Uterus (tissue), 4 donors: ENCODE results near the gene PABPC1L. TPM values are rescaled to one million over a fixed set of nuclear protein-coding genes. Genes with fewer than 3 reads are reported as not detected.
A peak's percentile ranks its signal among the peaks of the same experiment; 100 is the strongest.

ENCODE experiments used
- DNase-seq, 2 donors: peaks; one replicate each; pipeline ENCODE4 v3.0.0-alpha.2; 2019 to 2020
- H3K27ac ChIP-seq, 2 donors: fragments of 200-600 bp; sonication (generic); 1 replicate in 1 of 2; 2 replicates in 1 of 2; pipeline ENCODE4 v1.5.1; 2016 to 2018
- H3K27me3 ChIP-seq, 2 donors: fragments of 200-600 bp; sonication (generic); one replicate each; pipeline ENCODE4 v1.5.1; 2018 to 2019; ENCODE audit warnings: control low read depth in 1 of 2
- H3K36me3 ChIP-seq, 2 donors: fragments of 200-600 bp; sonication (generic); one replicate each; pipeline ENCODE4 v1.5.1; 2019; ENCODE audit warnings: control low read depth in 1 of 2
- H3K4me1 ChIP-seq, 2 donors: fragments of 200-600 bp; sonication (generic); one replicate each; pipeline ENCODE4 v1.5.1; 2018 to 2019; ENCODE audit warnings: control low read depth in 1 of 2
- H3K4me3 ChIP-seq, 2 donors: fragments of 200-600 bp; sonication (generic); 1 replicate in 1 of 2; 2 replicates in 1 of 2; pipeline ENCODE4 v1.5.1; 2018 to 2019; ENCODE audit warnings: mild to moderate bottlenecking in 1 of 2
- H3K9me3 ChIP-seq, 2 donors: fragments of 200-600 bp; sonication (generic); one replicate each; pipeline ENCODE4 v1.5.1; 2019; ENCODE audit warnings: control low read depth in 1 of 2
- POLR2A ChIP-seq, 2 donors: fragments of 450-650 bp; IDR thresholded peaks; one replicate each; pipeline ENCODE4 v1.6.1; 2016; ENCODE audit warnings: antibody characterized with exemption in 2 of 2, mild to moderate bottlenecking in 1 of 2, moderate library complexity in 1 of 2
- intact Hi-C: fragments of 100-400 bp; cut with DNase I; formaldehyde crosslinking; loops from one replicate; pipeline ENCODE4 v1.15.1; 2023; ENCODE audit warnings: low total_unique reads
- total RNA-seq, 4 donors: library from RNA; depleted of rRNA in 3 of 4; stranded (reverse); fragments of >200 nt in 3 of 4; gene quantifications; one replicate each; pipeline versions ENCODE4 v1.1.0 to v1.2.4, GENCODE V29; 2014 to 2023
- TF ChIP-seq, protein P1 (sequence below), 4 experiments: fragments of 200-600 bp in 2 of 4; fragments of 450-650 bp in 2 of 4; sonication (generic) in 2 of 4; IDR thresholded peaks; one replicate each; pipeline ENCODE4 v1.5.1; 2016 to 2019; ENCODE audit warnings: antibody characterized with exemption in 4 of 4, mild to moderate bottlenecking in 2 of 4, moderate library complexity in 1 of 4
- donor health status: DM: yes; HTN: yes; CAD: no.

Gene PABPC1L
- total RNA-seq, 4 donors from 2014 or later, result 0.59 to 17.3 (median 12.9) TPM; not detected in 1

DNA sequence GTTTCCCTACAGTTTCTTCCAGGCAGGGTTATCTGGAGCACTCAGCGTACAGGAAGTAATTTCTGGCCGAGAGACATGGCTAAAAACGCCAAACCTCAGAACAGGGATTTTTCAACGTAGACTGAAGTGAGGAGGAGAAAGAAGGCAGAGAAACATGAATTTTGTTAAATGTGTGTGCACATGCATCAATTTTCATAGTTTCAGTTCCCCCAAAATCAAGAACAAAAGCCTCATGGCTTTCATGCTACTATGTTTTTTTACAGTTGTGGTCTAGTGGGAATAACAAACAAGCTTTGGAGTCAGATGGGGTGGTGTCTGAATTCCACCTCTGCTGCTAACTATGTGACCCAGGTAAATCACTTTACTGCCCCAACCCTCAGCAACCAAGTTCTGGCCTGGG lies 45.4 kb downstream of the PABPC1L start:
- intact Hi-C loops, result no loop called here
- Histone ChIP-seq H3K36me3 (no peaks in the 10 kb centered on the region), H3K9me3 (no peaks in the 10 kb centered on the region), H3K4me3 (no peak overlapping the region), H3K27me3 (no peaks in the 10 kb centered on the region), H3K27ac (no peak overlapping the region), H3K4me1 (no peaks in the 10 kb centered on the region)
- TF ChIP-seq, protein P1, sequence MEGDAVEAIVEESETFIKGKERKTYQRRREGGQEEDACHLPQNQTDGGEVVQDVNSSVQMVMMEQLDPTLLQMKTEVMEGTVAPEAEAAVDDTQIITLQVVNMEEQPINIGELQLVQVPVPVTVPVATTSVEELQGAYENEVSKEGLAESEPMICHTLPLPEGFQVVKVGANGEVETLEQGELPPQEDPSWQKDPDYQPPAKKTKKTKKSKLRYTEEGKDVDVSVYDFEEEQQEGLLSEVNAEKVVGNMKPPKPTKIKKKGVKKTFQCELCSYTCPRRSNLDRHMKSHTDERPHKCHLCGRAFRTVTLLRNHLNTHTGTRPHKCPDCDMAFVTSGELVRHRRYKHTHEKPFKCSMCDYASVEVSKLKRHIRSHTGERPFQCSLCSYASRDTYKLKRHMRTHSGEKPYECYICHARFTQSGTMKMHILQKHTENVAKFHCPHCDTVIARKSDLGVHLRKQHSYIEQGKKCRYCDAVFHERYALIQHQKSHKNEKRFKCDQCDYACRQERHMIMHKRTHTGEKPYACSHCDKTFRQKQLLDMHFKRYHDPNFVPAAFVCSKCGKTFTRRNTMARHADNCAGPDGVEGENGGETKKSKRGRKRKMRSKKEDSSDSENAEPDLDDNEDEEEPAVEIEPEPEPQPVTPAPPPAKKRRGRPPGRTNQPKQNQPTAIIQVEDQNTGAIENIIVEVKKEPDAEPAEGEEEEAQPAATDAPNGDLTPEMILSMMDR (IDR thresholded peaks at IDR 0.05), result no peak
- TF ChIP-seq POLR2A (IDR thresholded peaks at IDR 0.05), result no peak
- DNase-seq, result no peak

DNA sequence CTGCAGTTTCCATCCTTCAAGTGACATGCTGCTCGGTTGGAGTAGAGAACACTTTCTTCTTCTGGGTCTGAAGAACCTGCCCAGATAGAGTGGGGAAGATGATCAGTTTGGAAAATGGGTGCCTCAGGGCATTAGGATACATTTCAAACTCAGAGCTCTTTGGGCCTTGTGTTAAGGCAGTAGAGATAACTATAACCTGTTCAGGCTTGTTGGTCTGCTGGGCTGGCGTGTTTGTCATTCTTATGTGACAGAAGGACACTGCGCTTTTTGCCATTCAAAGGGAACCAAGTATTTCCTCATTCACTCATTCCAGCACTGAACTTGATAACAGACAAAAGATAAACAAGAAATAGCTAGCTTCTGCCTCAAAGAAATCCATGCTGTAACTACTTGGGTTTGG lies 46.5 kb downstream of the PABPC1L start:
- Histone ChIP-seq H3K4me3 (no peak overlapping the region), H3K9me3 (no peaks in the 10 kb centered on the region), H3K27ac (no peak overlapping the region), H3K36me3 (no peaks in the 10 kb centered on the region), H3K27me3 (no peaks in the 10 kb centered on the region), H3K4me1 (no peaks in the 10 kb centered on the region)
- TF ChIP-seq, protein P1 (IDR thresholded peaks at IDR 0.05), result no peak
- TF ChIP-seq POLR2A (IDR thresholded peaks at IDR 0.05), result no peak
- intact Hi-C loops, result no loop called here
- no peak for DNase-seq

DNA sequence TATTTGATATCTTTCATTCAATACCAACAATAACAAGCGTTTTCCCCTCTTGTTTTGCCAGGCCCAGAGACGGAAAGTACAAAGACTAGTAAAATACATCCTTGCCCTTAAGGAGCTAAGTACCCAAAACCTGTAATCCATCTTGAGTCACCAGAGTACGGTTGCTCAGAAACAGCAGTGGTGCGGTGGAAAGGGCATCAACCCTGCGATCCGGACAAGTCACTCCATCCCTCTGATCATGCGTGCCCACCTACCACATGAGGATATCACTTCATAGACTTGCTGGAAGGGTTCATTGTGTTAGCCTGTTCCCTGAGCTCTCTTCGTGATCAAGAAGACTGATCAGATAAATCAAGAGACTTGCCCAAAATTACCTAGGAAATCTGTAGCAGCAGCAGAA lies 48.4 kb downstream of the PABPC1L start:
- intact Hi-C loops, result no loop called here
- no peaks in the 10 kb centered on the region for H3K36me3 ChIP-seq
- TF ChIP-seq, protein P1 (IDR thresholded peaks at IDR 0.05), result no peak
- TF ChIP-seq POLR2A (IDR thresholded peaks at IDR 0.05), result no peak

DNA sequence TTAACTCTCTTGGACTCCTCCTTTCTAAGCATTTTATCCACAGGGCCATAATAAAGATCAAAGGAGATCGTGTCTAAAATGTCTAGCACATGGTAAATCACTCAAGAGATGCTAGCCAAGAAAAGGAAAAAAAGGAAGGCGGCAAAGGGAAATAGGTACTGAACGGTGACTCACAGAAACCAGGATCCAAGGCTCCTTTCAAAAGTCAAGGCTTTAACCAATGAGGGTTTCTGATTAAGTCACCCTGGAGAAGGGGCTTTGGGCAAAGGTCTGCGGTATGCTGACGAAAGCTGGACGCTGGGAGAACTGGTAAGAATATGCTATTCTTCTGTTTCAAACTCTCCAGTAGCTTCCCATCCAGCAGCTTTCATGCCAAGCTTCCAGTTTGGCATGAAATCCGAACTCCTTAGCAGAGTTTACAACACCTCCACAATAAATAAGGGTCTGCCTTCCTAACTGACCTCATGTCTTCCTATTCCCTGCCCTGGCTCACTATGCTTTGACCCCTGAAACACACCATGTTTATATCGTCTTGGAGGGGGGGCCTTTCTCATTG lies 49.3 kb downstream of the PABPC1L start:
- no peak for DNase-seq
- H3K4me3 ChIP-seq, result peak overlapping the region; percentile 51 to 72
- no peaks in the 10 kb centered on the region for H3K36me3 ChIP-seq
- intact Hi-C loops, result no loop called here
- no peaks in the 10 kb centered on the region for H3K9me3 ChIP-seq
- TF ChIP-seq, protein P1 (IDR thresholded peaks at IDR 0.05), result no peak
- no peak for TF ChIP-seq POLR2A (IDR thresholded peaks at IDR 0.05)
- H3K4me1 ChIP-seq, result no peaks in the 10 kb centered on the region
- H3K27ac ChIP-seq, result peak overlapping the region; percentile 71 to 83
- no peaks in the 10 kb centered on the region for H3K27me3 ChIP-seq

More for the DNA sequence above, 48.4 kb downstream of the PABPC1L start:
- Histone ChIP-seq H3K4me3 (no peak overlapping the region), H3K27ac (no peak overlapping the region), H3K4me1 (no peaks in the 10 kb centered on the region), H3K9me3 (no peaks in the 10 kb centered on the region), H3K27me3 (no peaks in the 10 kb centered on the region)
- no peak for DNase-seq

DNA sequence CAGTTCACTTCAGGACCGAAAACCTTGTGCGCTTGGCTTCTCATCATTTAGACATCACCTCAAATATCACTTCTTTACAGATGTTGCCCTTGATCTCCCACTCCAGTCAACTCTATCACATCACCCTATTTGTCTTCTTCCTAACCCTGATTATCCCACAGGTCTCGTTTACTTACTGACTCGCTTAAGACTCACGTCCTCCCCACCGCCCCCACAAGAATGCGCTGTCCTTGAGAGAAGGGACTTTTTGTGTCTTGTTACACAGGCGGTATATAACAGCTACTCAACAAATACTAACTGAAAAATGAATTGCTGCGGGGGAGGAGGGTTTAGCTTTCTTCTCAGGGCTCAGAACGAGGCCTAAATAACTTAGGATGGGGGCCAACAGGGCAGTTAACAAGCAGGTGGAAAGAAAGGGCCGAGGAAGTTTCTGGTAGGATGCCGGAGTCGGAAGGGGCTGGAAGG lies 49.8 kb downstream of the PABPC1L start:
- TF ChIP-seq, protein P1 (IDR thresholded peaks at IDR 0.05), result no peak
- Histone ChIP-seq H3K4me1 (no peaks in the 10 kb centered on the region), H3K27ac (peak overlapping the region; percentile 71 to 83), H3K36me3 (no peaks in the 10 kb centered on the region), H3K9me3 (no peaks in the 10 kb centered on the region), H3K4me3 (peak overlapping the region; percentile 51 to 72), H3K27me3 (no peaks in the 10 kb centered on the region)
- no peak for DNase-seq
- intact Hi-C loops, result loop anchor here (10.0 kb wide), 1 partner anchor 75 kb away; the partner anchor contains the start of gene YWHAB
